BJ (cell line): ENCODE results near the gene CXCL10. TPM values are rescaled to one million over a fixed set of nuclear protein-coding genes. Genes with fewer than 3 reads are reported as not detected.
"Not testable (repeated sequence)": the region's sequence is repeated elsewhere in the genome, so short reads cannot be mapped to it uniquely, and the experiment has no call there.

Experiments
- CTCF ChIA-PET: fragments of 350-600 bp; formaldehyde crosslinking; extraction: SDS; loops from one replicate; lab custom pipeline; 2021; ENCODE audit warnings: antibody characterized with exemption, inconsistent platforms; lab: Yijun Ruan, JAX
- POLR2A ChIA-PET: fragments of 300-600 bp; sonication (Branson Sonifier 250); formaldehyde crosslinking; extraction: SDS; loops from one replicate; lab custom pipeline; 2021; ENCODE audit warnings: antibody characterized with exemption; lab: Charles Lee
- DNase-seq: peaks from one replicate; pipeline ENCODE4 v3.0.0-alpha.2; 2011; ENCODE audit warnings: low read depth
- H3K27me3 ChIP-seq: 2 replicates; pipeline ENCODE4 v1.6.0; 2011; ENCODE audit warnings: low read length; ENCODE audit not compliant: control insufficient read depth, insufficient read depth
- H3K36me3 ChIP-seq: 2 replicates; pipeline ENCODE4 v1.5.1; 2011; ENCODE audit warnings: low read length; ENCODE audit not compliant: control insufficient read depth, insufficient read depth
- H3K4me3 ChIP-seq: 2 replicates; pipeline ENCODE4 v1.5.1; 2011; ENCODE audit warnings: low read depth, mild to moderate bottlenecking, control low read depth, low read length
- CTCF ChIP-seq: IDR thresholded peaks from 2 replicates; pipeline ENCODE4 v1.5.1; 2011; ENCODE audit warnings: low read depth, mild to moderate bottlenecking, control low read depth, inconsistent platforms, low read length, moderate library complexity; ENCODE audit not compliant: insufficient read depth
- polyA plus RNA-seq: library from polyadenylated mRNA; depleted of rRNA; stranded (reverse); fragments of >200 nt; gene quantifications from 2 replicates; pipeline ENCODE4 v1.2.3, GENCODE V29; 2011

CXCL10 gene
- polyA plus RNA-seq, 1 experiment, result not detected

GRCh38 chr4:76001700-76002099, 21.6 kb downstream of the CXCL10 start:
- ChIA-PET POLR2A (no interaction called here), CTCF (no interaction called here)
- H3K4me3 ChIP-seq, result no peak overlapping the region
- no peak for DNase-seq
- no peaks in the 10 kb centered on the region for H3K36me3 ChIP-seq
- peaks cover 3% of the 10 kb centered on the region; the same call in 1 of the 2 replicates for H3K27me3 ChIP-seq
- TF ChIP-seq CTCF, result no peak

GRCh38 chr4:76000279-76000678, 23.0 kb downstream of the CXCL10 start:
- POLR2A ChIA-PET, result no interaction called here
- CTCF ChIA-PET, result interaction anchor here (1.0 to 1.4 kb wide), 4 partner anchors 9 to 87 kb away, joined by 3 to 4 read pairs (median 4); no protein-coding TSS in a partner anchor
- DNase-seq, result no peak
- Histone ChIP-seq H3K27me3 (peaks cover 3% of the 10 kb centered on the region; the same call in 1 of the 2 replicates), H3K4me3 (no peak overlapping the region), H3K36me3 (no peaks in the 10 kb centered on the region)
- no peak for TF ChIP-seq CTCF

- CTCF ChIA-PET, result interaction anchor here (1.2 to 1.5 kb wide), 3 partner anchors 68 to 88 kb away, joined by 3 to 6 read pairs (median 4); no protein-coding TSS in a partner anchor
These were observed 24.7 kb downstream of the CXCL10 start for GRCh38 chr4:75998525-75999147.

GRCh38 chr4:75997946-75998345, 25.4 kb downstream of the CXCL10 start:
- no peak for TF ChIP-seq CTCF
- Histone ChIP-seq H3K4me3 (no peak overlapping the region), H3K36me3 (no peaks in the 10 kb centered on the region), H3K27me3 (no peaks in the 10 kb centered on the region; the same call in 1 of the 2 replicates)
- POLR2A ChIA-PET, result no interaction called here
- CTCF ChIA-PET, result interaction anchor here (1.2 to 1.5 kb wide), 2 partner anchors 39 to 69 kb away, joined by 3 to 6 read pairs; partner anchors contain the start of gene CXCL11
- DNase-seq, result no peak

More at GRCh38 chr4:75998525-75999147, 24.7 kb downstream of the CXCL10 start:
- H3K36me3 ChIP-seq, DNase-seq, POLR2A ChIA-PET, H3K4me3 ChIP-seq, H3K27me3 ChIP-seq: not testable (repeated sequence)

GRCh38 chr4:75997081-75997480, 26.2 kb downstream of the CXCL10 start:
- Histone ChIP-seq H3K4me3 (no peak overlapping the region), H3K27me3 (no peaks in the 10 kb centered on the region; the same call in 1 of the 2 replicates), H3K36me3 (no peaks in the 10 kb centered on the region)
- DNase-seq, result no peak
- ChIA-PET POLR2A (no interaction called here), CTCF (interaction anchor here (0.7 to 2.6 kb wide), 13 partner anchors 11 to 96 kb away, joined by 3 to 23 read pairs (median 6); partner anchors contain the start of genes CXCL11 and CXCL9)
- TF ChIP-seq CTCF, result no peak
